Glutamatergic neuron (in vitro differentiated cells): ENCODE measurements around the gene ARHGAP10. TPM values are rescaled to one million over a fixed set of nuclear protein-coding genes. Genes with fewer than 3 reads are reported as not detected.

Experiments used
- DNase-seq: peaks from one replicate; pipeline ENCODE4 v3.0.0; 2022
- H3K27ac Mint-ChIP-seq: one replicate; pipeline ENCODE4 v1.8.0; 2020; ENCODE audit warnings: mild to moderate bottlenecking, mixed read lengths, inconsistent platforms; ENCODE audit not compliant: unreplicated experiment
- H3K27me3 Mint-ChIP-seq: one replicate; pipeline ENCODE4 v1.8.0; 2020; ENCODE audit warnings: mild to moderate bottlenecking, moderate library complexity, mixed read lengths, inconsistent platforms; ENCODE audit not compliant: unreplicated experiment
- H3K36me3 Mint-ChIP-seq: one replicate; pipeline ENCODE4 v1.8.0; 2020; ENCODE audit warnings: mild to moderate bottlenecking, mixed read lengths, inconsistent platforms; ENCODE audit not compliant: unreplicated experiment
- H3K4me1 Mint-ChIP-seq: one replicate; pipeline ENCODE4 v1.8.0; 2020; ENCODE audit warnings: mild to moderate bottlenecking, low read depth, mixed read lengths, inconsistent platforms; ENCODE audit not compliant: unreplicated experiment
- H3K4me3 Mint-ChIP-seq: one replicate; pipeline ENCODE4 v1.8.0; 2020; ENCODE audit warnings: mild to moderate bottlenecking, mixed read lengths, inconsistent platforms; ENCODE audit not compliant: unreplicated experiment
- H3K9me3 Mint-ChIP-seq: one replicate; pipeline ENCODE4 v1.8.0; 2020; ENCODE audit warnings: mild to moderate bottlenecking, moderate library complexity, mixed read lengths, inconsistent platforms; ENCODE audit not compliant: unreplicated experiment
- CTCF ChIP-seq: fragments of 200-600 bp; sonication (generic); IDR thresholded peaks from one replicate; pipeline ENCODE4 v1.5.0; 2021; ENCODE audit not compliant: partially characterized antibody, unreplicated experiment
- total RNA-seq: library from RNA; stranded (reverse); fragmentation: NEBNext Ultra II Directional; extraction: Animal tissue kit (Norgen Biotek cat#: 25700); gene quantifications from one replicate; pipeline ENCODE4 v1.2.1, GENCODE V29; 2021; ENCODE audit not compliant: unreplicated experiment

The ARHGAP10 gene
- total RNA-seq, 1 donor from 2014 or later: 19.7 TPM

DNA sequence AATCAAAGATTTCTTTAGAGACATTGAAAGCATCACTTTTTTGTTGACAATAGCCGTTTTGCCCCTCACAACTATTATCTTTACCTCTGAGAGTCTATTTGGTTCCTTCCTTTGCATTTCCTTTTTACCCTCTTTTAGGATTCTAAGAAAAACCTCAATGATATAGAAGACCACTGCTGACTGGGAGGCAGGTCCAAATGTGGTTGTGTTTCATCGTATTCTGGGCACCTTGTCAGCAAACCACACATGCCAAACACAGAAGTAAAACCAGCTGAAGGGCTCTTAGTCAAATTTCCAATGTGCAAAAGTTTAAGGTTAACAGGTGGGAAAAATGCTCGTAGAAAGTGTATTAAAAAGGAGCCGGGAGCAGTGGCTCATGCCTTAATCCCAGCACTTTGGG, 42.8 kb upstream of the ARHGAP10 start:
- Mint-ChIP-seq H3K27me3 (no peaks in the 10 kb centered on the region), H3K27ac (no peak overlapping the region), H3K4me3 (no peak overlapping the region), H3K4me1 (no peaks in the 10 kb centered on the region), H3K36me3 (no peaks in the 10 kb centered on the region), H3K9me3 (peaks cover 2% of the 10 kb centered on the region)
- no peak for DNase-seq
- TF ChIP-seq CTCF: no peak

- no peaks in the 10 kb centered on the region for H3K36me3 Mint-ChIP-seq
- no peaks in the 10 kb centered on the region for H3K27me3 Mint-ChIP-seq
- no peak overlapping the region for H3K27ac Mint-ChIP-seq
- H3K4me1 Mint-ChIP-seq: no peaks in the 10 kb centered on the region
- DNase-seq: no peak
- no peak overlapping the region for H3K4me3 Mint-ChIP-seq
- no peak for TF ChIP-seq CTCF
- peaks cover 2% of the 10 kb centered on the region for H3K9me3 Mint-ChIP-seq
Measured at GRCh38 chr4:147691820-147692219, 40.1 kb upstream of the ARHGAP10 start.

DNA sequence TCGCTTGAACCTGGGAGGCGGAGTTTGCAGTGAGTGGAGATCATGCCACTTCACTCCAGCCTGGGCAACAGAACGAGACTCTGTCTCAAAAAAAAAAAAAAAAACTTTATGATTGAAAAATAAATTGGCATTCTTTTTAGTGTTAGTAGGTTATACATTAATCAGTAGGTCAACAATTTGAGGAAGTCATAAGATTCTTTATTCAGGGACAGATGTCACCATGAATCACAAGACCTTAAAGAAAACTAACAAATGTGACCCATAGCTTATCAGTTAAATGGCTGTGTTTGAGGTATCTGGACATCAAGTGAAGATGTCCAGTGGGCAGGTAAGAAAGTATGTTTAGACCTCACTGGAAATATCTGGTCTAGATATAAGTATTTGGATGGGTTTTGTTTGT, 38.7 kb upstream of the ARHGAP10 start:
- no peak for DNase-seq
- no peaks in the 10 kb centered on the region for H3K4me1 Mint-ChIP-seq
- no peak overlapping the region for H3K27ac Mint-ChIP-seq
- H3K36me3 Mint-ChIP-seq: no peaks in the 10 kb centered on the region
- no peaks in the 10 kb centered on the region for H3K9me3 Mint-ChIP-seq
- no peak overlapping the region for H3K4me3 Mint-ChIP-seq
- H3K27me3 Mint-ChIP-seq: no peaks in the 10 kb centered on the region
- TF ChIP-seq CTCF: no peak

DNA sequence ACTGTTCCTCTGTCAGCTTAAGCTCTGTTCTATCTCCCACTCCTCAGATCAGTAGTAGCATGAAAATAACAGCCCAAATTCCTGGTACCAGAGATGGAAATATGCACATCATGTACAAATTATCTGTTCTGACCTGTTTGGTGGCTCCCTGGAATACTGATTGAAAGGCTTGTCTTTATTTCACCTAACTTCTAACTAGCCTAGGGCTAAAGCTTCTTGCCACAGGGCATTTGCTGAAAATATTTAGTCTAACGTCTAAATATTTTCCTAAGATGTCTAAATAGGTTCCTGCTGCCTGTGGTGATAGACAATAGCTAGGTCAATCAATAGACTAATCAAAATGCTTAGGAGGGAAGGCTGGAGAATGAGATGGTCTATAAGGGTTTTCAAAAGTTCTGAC, 35.0 kb upstream of the ARHGAP10 start:
- Mint-ChIP-seq H3K4me3 (no peak overlapping the region), H3K9me3 (no peaks in the 10 kb centered on the region), H3K36me3 (no peaks in the 10 kb centered on the region), H3K27ac (no peak overlapping the region), H3K4me1 (no peaks in the 10 kb centered on the region), H3K27me3 (no peaks in the 10 kb centered on the region)
- TF ChIP-seq CTCF: no peak
- no peak for DNase-seq

DNA sequence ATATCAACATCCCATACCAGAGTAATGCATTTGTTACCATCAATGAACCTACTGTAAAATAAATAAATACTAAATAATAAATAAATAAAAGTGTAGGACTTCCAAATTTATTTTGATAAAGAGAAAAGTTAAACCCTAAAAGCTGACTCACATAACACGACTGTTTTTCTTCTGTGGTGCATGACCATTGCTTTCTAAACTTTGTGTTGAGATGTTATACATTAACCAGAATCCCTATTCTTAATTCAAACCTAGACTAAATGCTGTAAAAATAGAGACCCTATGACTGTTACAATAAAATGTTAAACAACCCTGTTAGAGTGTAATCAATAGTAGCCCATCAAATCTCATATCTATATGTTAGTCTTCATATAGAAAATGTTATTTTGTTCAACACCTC, 27.0 kb upstream of the ARHGAP10 start:
- H3K4me1 Mint-ChIP-seq: no peaks in the 10 kb centered on the region
- no peak for DNase-seq
- TF ChIP-seq CTCF: no peak
- H3K36me3 Mint-ChIP-seq: no peaks in the 10 kb centered on the region
- H3K9me3 Mint-ChIP-seq: no peaks in the 10 kb centered on the region
- peaks cover 1% of the 10 kb centered on the region for H3K27me3 Mint-ChIP-seq
- no peak overlapping the region for H3K27ac Mint-ChIP-seq
- H3K4me3 Mint-ChIP-seq: no peak overlapping the region
